Colonic mucosa (tissue), 4 donors: Measurements from ENCODE around the gene BCKDHA. TPM values are rescaled to one million over a fixed set of nuclear protein-coding genes. Genes with fewer than 3 reads are reported as not detected.

Source experiments
- DNase-seq: peaks from one replicate; pipeline ENCODE4 v3.0.0-alpha.2; 2020
- H3K27ac ChIP-seq: fragments of 200-600 bp; one replicate; pipeline ENCODE4 v1.8.0; 2021
- H3K27me3 ChIP-seq: fragments of 200-600 bp; one replicate; pipeline ENCODE4 v1.8.0; 2021
- H3K36me3 ChIP-seq: fragments of 200-600 bp; one replicate; pipeline ENCODE4 v1.8.0; 2021
- H3K4me1 ChIP-seq: fragments of 200-600 bp; one replicate; pipeline ENCODE4 v1.8.0; 2021; ENCODE audit warnings: mild to moderate bottlenecking
- H3K4me3 ChIP-seq: fragments of 200-600 bp; one replicate; pipeline ENCODE4 v1.8.0; 2021
- H3K9ac ChIP-seq, 2 donors: one replicate each; pipeline ENCODE4 v1.7.0; 2013; ENCODE audit warnings: control low read depth in 2 of 2, low read depth in 2 of 2, low read length in 2 of 2
- H3K9me3 ChIP-seq: fragments of 200-600 bp; one replicate; pipeline ENCODE4 v1.8.0; 2021
- intact Hi-C: fragments of 100-400 bp; cut with DNase I; formaldehyde crosslinking; loops from one replicate; pipeline ENCODE4 v1.14.1; 2022
- total RNA-seq, 2 donors: library from RNA; stranded (reverse); fragmentation: NEBNext Ultra II Directional in 1 of 2; extraction: Animal tissue kit (Norgen Biotek cat#: 25700) in 1 of 2; gene quantifications; one replicate each; pipeline ENCODE4 v1.2.1, GENCODE V29; 2021
- TF ChIP-seq, protein P1 (sequence below): fragments of 200-600 bp; IDR thresholded peaks from one replicate; pipeline ENCODE4 v1.8.0; 2022; ENCODE audit warnings: antibody characterized with exemption, mild to moderate bottlenecking
- donor health status: healthy.
- donor health status: DM: no; HTN: no; CAD: no.
- donor health status: DM: no; HTN: no; CAD: no.

Gene BCKDHA
- total RNA-seq, 2 donors from 2014 or later = 18.8 to 31.7 TPM

DNA sequence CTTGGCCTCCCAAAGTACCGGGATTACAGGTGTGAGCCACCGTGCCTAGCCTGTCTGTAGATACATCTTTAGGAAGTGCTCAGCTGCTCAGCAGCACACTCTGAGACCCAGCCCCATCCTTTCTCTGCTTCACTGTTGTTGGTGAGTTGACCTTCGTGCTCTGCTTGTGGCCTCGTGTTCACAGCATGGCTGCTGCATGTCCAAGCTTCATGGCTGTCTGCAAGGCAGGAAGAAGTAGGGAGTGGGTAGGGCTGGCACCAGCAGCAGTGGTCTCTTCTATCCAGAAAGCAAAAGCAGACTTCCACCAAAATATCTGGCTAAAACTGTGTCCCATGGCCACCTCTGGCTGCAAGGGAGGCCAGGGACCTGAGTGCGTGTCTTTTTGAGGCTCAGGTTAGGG, 15.3 kb downstream of the BCKDHA start:
- intact Hi-C loops = no loop called here
- H3K4me3 ChIP-seq = no peak overlapping the region
- no peaks in the 10 kb centered on the region for H3K27me3 ChIP-seq
- H3K27ac ChIP-seq = no peak overlapping the region
- no peak for DNase-seq
- H3K9ac ChIP-seq = no peak overlapping the region
- no peaks in the 10 kb centered on the region for H3K9me3 ChIP-seq
- TF ChIP-seq, protein P1, sequence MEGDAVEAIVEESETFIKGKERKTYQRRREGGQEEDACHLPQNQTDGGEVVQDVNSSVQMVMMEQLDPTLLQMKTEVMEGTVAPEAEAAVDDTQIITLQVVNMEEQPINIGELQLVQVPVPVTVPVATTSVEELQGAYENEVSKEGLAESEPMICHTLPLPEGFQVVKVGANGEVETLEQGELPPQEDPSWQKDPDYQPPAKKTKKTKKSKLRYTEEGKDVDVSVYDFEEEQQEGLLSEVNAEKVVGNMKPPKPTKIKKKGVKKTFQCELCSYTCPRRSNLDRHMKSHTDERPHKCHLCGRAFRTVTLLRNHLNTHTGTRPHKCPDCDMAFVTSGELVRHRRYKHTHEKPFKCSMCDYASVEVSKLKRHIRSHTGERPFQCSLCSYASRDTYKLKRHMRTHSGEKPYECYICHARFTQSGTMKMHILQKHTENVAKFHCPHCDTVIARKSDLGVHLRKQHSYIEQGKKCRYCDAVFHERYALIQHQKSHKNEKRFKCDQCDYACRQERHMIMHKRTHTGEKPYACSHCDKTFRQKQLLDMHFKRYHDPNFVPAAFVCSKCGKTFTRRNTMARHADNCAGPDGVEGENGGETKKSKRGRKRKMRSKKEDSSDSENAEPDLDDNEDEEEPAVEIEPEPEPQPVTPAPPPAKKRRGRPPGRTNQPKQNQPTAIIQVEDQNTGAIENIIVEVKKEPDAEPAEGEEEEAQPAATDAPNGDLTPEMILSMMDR = no peak
- H3K36me3 ChIP-seq = no peaks in the 10 kb centered on the region
- H3K4me1 ChIP-seq = no peaks in the 10 kb centered on the region

DNA sequence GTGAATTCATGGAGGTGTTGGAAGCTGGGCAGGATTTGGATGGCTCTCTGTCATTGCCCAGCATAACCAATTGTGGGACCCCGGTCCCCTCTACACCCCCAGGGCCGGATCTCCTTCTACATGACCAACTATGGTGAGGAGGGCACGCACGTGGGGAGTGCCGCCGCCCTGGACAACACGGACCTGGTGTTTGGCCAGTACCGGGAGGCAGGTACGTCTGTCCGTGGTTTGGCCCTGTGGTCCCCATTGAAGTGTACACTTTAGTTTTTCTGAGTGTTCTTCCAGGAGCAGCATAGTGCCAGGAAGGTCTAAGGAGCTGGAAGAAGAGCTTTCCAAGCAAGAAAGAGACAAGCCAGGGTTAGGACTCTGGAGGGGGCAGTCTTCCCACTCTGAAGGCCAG, 16.3 kb downstream of the BCKDHA start:
- H3K9me3 ChIP-seq = no peaks in the 10 kb centered on the region
- no peak overlapping the region for H3K27ac ChIP-seq
- H3K36me3 ChIP-seq = peaks cover 2% of the 10 kb centered on the region
- peak overlapping the region in 1 of 2 donors; percentile 15 for H3K9ac ChIP-seq
- H3K27me3 ChIP-seq = no peaks in the 10 kb centered on the region
- H3K4me3 ChIP-seq = no peak overlapping the region
- TF ChIP-seq, protein P1 = no peak
- no peak for DNase-seq
- intact Hi-C loops = no loop called here
- H3K4me1 ChIP-seq = no peaks in the 10 kb centered on the region

DNA sequence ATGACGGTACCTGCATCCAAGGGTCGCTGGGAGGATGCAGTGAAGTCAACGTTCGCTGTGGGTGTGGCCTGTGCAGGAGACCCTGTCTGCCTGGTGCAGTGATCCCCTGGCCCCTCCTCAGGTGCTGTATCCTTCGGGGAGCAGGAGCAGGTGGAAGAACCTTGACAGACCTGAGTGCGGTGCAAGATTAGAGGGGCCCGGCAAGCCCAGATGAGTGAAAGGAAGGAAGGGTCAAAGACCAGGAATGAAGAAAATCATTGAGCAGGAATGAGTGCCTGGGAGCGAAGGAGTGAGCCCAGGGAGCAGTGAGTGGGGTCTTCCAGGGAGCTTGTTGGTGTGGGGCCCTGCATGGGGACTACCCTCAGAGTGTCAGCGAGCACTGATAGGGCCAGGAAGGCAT, 16.8 kb downstream of the BCKDHA start:
- intact Hi-C loops = no loop called here
- DNase-seq = no peak
- Histone ChIP-seq H3K27ac (no peak overlapping the region), H3K9me3 (no peaks in the 10 kb centered on the region), H3K9ac (peak overlapping the region in 1 of 2 donors; percentile 32), H3K36me3 (peaks cover 6% of the 10 kb centered on the region), H3K4me1 (no peaks in the 10 kb centered on the region), H3K27me3 (no peaks in the 10 kb centered on the region), H3K4me3 (no peak overlapping the region)
- TF ChIP-seq, protein P1 = no peak

DNA sequence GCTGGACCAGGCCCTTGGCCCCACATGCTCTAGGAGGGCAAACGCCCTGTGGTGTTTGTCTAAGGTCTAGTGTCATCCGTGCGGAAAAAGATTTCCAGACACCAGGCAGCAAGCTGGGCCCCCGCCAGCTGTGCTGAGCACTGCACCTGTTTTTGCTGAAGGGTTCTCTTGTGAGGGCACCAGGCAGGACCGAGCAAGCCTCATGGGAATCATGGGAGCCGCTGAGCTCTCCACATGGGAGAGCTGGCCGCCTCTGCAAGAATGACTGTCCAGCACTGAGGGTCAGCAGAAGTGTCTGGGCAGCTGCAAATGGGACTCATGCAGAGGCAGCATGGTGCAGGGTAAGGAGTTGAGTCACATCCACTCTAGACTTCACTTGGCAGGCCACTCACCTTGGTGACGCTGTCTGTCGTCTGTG, 17.5 kb downstream of the BCKDHA start:
- no peaks in the 10 kb centered on the region for H3K4me1 ChIP-seq
- TF ChIP-seq, protein P1 = no peak
- H3K9ac ChIP-seq = peak overlapping the region in 1 of 2 donors; percentile 32
- DNase-seq = no peak
- no peak overlapping the region for H3K27ac ChIP-seq
- intact Hi-C loops = no loop called here
- peaks cover 6% of the 10 kb centered on the region for H3K36me3 ChIP-seq
- H3K27me3 ChIP-seq = no peaks in the 10 kb centered on the region
- no peak overlapping the region for H3K4me3 ChIP-seq
- H3K9me3 ChIP-seq = no peaks in the 10 kb centered on the region

DNA sequence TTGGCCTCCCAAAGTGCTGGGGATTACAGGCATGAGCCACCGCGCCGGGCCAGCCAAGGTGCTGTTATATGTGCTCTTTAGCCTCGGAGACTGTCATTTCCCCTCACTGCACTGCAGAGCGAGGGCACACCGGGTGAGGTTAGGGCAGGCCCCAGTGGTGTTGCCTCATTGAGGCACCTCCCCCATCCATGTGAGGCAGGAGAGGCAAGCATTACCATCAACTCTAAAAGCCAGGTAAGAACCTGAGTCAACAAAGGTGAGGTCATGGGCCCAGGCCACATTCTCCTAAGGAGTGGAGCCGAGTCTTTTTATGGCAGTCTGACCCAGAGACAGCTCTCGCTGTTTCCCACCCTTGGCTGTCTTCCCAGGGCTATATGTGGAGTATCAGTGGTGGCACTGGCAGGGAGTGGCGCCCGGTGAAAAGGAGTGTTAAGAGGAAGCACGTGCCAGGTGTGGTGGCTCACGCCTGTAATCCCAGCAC, 18.6 kb downstream of the BCKDHA start:
- TF ChIP-seq, protein P1 = no peak
- Histone ChIP-seq H3K9me3 (no peaks in the 10 kb centered on the region), H3K27ac (no peak overlapping the region), H3K27me3 (no peaks in the 10 kb centered on the region), H3K4me3 (no peak overlapping the region), H3K4me1 (no peaks in the 10 kb centered on the region), H3K9ac (peak overlapping the region in 1 of 2 donors; percentile 28), H3K36me3 (peaks cover 6% of the 10 kb centered on the region)
- DNase-seq = peak; percentile 95
- intact Hi-C loops = no loop called here
